Endometrium (tissue), 2 donors: ENCODE results near the gene BCL11B.

Experiments used
- FAIRE-seq: peaks from 2 replicates; lab custom pipeline; 2012; peaks lifted over from hg19 to GRCh38; lab: Jason Lieb, UNC
- donor health status: control.
- donor health status: control.

The BCL11B gene

GRCh38 chr14:99271951-99272631, at the start of gene BCL11B:
BCL11B (minus strand) TSS chr14:99272197; CDS start chr14:99271218, 979 bp downstream.
- no peak for FAIRE-seq

GRCh38 chr14:99321236-99321925, 49.4 kb upstream of the BCL11B start:
- FAIRE-seq, result no peak

- FAIRE-seq, result no peak
Observed at GRCh38 chr14:99320621-99321235, 48.7 kb upstream of the BCL11B start.

DNA sequence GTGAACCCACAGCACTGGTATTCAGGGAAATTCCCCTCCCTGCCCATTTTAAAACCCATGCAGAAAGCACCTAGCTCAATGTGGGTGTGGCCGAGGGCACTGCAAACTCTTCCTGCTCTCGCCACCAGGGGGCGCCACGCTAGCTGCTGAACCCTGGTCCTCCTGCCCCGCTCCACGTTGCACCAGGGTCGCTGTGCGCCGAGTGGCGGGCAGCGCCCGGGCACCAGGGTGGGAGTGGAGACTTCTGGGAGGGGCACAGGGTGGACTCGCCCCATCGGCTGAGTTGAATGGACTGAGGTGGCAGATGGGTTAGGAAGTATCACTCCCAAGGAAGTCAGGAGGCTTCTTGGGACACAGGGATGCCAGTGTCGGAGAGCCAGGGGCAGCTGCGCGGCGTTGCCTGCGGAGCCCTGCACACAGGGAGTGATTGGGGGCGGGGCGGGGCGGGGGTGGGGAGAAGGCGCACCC, 48.1 kb upstream of the BCL11B start:
- FAIRE-seq, result no peak

DNA sequence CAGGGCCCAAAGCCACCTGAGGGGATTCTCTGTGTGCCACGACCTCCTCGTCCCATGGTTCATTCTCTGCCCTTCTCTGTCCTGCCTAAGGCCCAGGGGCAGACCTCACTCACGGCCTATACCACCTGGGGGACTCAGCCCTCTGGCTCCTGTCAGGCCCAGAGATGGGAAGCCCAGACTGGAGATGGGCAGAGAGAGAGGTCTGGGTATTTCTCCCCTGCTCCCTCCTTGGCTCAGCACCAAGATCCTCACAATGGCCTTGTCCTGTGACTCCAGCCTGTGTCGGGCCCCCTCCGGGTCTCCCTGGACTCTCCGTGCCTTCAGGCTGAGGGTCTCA, 46.9 kb upstream of the BCL11B start:
- FAIRE-seq, result no peak

DNA sequence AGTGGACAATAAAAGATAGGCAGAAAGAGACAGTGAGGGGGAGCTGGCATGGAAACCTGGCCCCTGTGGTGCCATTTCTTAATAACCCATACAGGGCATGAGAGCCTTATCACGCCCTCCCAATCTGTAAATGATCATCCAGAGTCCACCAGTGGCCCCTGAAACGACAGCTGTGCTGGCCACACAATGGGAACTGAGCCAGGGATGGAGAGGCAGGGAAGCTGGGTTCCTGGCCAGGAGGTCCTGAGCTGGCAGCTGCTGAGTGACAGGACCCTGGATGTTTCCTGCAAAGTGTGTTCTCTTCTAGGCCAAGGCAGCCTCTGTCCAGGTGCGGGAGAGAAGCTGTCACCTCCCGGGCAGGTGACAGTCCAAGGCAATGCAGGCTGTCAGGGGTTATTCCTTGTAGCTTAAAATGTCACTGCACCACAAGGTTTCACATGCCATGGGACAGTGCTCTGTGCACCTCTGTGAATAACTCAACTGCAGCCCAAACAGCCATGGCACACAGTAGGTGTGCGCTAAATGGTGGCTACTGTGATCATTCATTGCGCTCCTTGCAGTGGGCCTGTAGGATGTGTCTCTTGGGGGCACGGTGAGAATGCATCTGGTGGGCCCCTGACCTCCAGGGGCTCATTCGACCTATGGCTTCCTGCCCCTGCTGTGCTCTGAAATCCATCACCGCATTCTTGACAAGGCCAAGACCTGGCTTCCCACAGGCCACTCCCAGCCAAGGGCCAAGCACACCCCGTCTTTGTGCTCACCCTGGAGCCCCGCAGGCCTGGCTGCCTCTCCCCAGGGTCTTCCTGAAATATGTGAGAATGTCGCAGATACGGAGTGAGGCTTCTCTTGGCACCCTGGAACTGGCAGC, 46.3 kb upstream of the BCL11B start:
- FAIRE-seq, result no peak

DNA sequence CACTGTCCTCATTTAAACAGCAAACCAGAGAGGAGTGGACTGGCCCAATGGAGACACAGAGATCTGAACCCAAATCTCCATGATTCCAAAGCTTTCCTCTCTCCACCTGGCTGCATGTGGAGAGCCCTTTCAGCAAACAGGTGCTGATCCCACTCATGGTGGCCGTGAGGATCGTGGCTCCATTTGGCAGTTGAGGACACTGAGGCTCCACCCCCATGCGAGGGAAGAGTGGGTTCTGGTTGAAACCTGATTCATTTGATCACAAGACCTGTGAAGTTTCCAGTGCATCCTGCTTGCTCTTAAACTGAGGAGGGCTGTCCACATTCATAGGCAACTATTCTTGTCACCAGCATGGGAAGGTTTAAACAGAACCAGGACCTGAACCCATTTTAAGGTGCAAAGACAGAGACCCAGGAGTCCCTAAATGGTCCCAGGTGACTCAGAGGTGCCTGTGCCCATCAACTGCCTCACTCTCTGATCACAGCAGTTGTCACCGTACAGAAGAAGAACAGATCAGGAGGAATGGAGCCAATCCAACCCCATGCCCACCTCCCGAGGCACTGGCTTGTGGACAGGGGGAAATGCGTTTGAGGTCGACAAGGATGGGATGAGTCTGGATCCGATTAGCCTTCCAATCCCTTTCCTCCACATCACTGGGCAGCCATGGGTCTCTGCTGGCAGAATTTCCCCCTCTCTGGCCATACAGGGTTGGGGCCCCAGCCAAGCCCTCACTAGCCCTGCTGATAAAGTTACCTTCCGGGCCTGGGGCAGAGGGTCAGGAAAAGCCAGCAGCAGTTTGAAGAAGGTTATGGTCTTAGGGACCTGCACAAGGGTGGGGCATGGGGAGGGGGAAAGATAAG, 45.5 kb upstream of the BCL11B start:
- FAIRE-seq, result no peak

GRCh38 chr14:99316281-99317163, 44.5 kb upstream of the BCL11B start:
- no peak for FAIRE-seq

DNA sequence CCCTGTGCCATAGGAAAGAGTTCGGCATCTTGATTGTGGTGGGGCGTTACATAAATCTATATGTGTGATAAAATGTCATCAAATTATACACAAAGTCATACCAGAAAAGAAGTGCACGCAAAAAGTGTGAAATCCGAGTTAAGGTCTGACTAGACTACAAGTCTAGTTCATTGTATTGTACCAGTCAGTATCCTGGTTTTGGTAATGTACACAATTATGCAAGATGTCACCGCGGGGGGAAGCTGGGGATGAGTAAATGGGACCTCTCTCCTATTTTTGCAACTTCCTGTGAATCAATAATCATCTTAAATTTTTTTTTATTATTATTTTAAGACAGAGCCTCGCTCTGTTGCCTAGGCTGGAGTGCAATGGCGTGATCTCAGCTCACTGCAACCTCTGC, 43.2 kb upstream of the BCL11B start:
- no peak for FAIRE-seq

DNA sequence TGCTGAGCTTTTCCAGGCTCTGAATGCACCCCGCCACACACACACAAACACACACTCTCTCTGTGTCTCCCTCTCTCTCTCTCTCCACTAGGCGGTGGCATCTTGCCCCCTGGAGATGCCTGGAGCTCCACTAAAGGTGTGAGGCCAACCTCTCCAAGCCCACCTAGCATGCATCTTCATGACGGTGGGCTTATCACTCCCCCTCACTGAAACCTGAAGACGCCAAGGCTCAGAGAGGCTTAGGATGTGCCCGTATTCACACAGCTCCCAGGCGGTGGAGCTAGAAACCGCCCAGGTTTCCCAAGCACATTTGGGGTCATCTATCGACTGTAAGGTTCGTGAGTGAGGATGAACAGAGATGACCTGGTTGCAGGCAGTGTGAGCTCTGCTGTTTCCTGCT, 42.6 kb upstream of the BCL11B start:
- no peak for FAIRE-seq

GRCh38 chr14:99313234-99313633, 41.2 kb upstream of the BCL11B start:
- FAIRE-seq, result no peak

DNA sequence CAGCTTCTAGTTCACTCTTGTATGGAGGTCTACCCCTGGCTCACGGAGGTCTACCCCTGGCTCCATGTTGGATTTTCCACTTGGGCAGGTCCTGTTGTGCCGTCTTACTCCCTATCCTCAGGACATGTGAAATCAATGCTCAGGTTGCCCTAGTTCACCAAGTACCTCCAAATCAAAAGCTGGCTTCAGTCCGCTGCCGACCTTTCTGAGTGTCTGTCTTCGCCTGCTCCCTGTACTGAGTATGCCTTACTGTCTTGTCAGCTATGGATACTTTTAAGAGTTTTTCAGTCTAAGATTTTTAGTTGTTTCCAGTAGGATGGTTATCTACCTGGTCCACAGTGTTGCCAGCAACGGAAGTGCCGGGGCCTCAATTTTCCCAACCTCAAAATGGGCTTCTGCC, 40.1 kb upstream of the BCL11B start:
- no peak for FAIRE-seq

- no peak for FAIRE-seq
Observed at GRCh38 chr14:99309220-99309766, 37.3 kb upstream of the BCL11B start.

DNA sequence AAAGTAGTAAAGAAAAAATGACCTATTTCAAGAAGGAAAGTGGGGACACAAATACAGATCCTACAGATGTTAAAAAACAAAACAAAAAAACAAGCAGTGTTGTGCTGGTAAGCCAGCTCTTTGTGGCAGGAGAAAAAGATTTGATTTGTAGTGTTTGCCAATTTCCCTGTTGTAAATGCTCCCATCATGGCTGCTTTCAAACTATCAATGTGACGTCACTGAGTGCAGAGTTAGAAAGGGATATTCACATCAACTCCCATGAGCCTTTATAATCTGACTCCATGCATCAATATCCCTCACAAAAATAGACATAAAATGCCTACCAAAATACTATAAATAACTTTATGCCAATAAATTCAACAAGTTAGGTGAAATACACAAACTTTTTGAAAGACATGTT, 32.2 kb upstream of the BCL11B start:
- FAIRE-seq, result no peak

- no peak for FAIRE-seq
Observed at GRCh38 chr14:99300190-99300589, 28.2 kb upstream of the BCL11B start.

- no peak for FAIRE-seq
Observed at GRCh38 chr14:99296517-99296916, 24.5 kb upstream of the BCL11B start.

GRCh38 chr14:99289394-99290189, 17.6 kb upstream of the BCL11B start:
- no peak for FAIRE-seq

DNA sequence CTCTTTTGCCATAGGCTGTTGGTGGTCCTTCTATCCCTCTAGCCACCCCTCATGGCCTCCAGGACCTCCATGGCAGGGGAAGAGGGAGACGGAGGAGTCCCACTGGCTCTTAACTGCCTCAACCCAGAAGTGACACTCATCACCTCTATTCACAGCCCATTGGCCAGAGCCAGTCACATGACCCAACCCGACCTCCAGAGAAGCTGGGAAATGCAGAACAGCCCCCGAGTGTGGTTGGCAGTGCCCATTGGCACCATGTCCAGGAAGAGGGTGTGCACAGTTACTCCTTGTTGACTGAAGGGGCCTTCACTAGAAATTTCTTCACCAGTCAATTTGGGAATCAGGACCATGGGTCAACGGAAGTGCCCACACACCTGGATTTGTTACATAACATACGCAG, 17.0 kb upstream of the BCL11B start:
- no peak for FAIRE-seq

- FAIRE-seq, result no peak
Observed at GRCh38 chr14:99287269-99287942, 15.4 kb upstream of the BCL11B start.
